ENCODE results near the gene ATP6V1A. TPM values are rescaled to one million over a fixed set of nuclear protein-coding genes. Genes with fewer than 3 reads are reported as not detected.
A peak's percentile ranks its signal among the peaks of the same experiment; 100 is the strongest.

The ATP6V1A gene
- total and polyA plus RNA-seq, 12 donors: 7.1 to 40.8 (median 18.6) TPM

DNA sequence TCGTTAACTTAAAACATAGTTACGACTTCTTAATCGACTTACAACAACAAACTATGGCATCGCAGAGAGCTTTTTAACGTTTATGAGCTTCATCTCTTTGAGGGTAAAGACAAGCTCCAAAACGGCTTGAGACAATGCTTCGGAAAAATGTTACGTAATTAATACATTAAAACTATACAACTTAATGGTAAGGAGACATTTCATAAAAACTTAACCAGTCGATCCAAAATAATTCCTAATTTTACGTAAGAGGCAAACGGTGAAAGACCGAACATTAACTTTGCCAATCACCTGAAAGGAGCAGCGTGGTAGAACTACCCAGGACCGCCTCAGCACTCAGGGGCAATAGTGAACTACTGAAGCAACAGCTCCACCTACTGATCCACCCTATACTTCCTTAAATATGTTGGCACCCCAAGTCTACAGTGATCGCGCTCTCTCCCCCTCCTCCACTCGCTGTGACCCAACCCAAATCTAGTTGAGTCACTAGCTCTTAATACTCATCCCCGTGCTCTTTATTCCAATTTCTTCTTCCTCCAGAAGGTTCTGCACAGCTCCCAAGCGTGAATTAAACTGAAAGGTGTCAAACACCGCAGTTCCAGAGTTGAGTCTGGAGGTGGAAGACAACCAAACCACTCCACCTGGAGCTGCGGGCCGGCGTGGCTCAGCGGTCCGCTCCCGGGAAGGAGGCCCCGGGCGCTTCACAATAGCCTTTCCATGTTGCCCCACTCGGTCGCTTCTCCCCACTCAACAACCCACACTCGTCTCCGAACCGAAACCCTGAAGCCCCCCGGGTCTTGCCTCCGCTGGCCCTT is 1.7 kb upstream of the ATP6V1A start:
- Histone ChIP-seq H3K9me3 (no peaks in the 10 kb centered on the region), H3K4me1 (peaks cover 3 to 73% (median 62%) of the 10 kb centered on the region in 9 donors), H3K36me3 (no peaks in the 10 kb centered on the region), H3K4me3 (peak overlapping the region; percentile 71 to 97 (median 86)), H3K27ac (peak overlapping the region; percentile 90 to 100 (median 99)), H3K27me3 (no peaks in the 10 kb centered on the region)
- intact Hi-C loops (cut with DNase I): loop anchor here in 8 of 10 donors (5.0 to 10.0 kb wide), 7 partner anchors 37 to 312 kb away; partner anchors contain the start of genes USF3 (in 3 of the 8), CCDC191 (in 2 of the 8), QTRT2 (in 2 of the 8) and GRAMD1C (in 1 of the 8)
- ATAC-seq (peak; percentile 48 to 82 (median 72)), DNase-seq (peak in 1 of 2 donors; percentile 81)
- TF ChIP-seq, protein P1, sequence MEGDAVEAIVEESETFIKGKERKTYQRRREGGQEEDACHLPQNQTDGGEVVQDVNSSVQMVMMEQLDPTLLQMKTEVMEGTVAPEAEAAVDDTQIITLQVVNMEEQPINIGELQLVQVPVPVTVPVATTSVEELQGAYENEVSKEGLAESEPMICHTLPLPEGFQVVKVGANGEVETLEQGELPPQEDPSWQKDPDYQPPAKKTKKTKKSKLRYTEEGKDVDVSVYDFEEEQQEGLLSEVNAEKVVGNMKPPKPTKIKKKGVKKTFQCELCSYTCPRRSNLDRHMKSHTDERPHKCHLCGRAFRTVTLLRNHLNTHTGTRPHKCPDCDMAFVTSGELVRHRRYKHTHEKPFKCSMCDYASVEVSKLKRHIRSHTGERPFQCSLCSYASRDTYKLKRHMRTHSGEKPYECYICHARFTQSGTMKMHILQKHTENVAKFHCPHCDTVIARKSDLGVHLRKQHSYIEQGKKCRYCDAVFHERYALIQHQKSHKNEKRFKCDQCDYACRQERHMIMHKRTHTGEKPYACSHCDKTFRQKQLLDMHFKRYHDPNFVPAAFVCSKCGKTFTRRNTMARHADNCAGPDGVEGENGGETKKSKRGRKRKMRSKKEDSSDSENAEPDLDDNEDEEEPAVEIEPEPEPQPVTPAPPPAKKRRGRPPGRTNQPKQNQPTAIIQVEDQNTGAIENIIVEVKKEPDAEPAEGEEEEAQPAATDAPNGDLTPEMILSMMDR (IDR thresholded peaks at IDR 0.05): peak in 8 of 9 donors; percentile 16 to 75 (median 64)
- WGBS, 2 donors: 1% methylated on average over 35 of the region's 35 CpGs

DNA sequence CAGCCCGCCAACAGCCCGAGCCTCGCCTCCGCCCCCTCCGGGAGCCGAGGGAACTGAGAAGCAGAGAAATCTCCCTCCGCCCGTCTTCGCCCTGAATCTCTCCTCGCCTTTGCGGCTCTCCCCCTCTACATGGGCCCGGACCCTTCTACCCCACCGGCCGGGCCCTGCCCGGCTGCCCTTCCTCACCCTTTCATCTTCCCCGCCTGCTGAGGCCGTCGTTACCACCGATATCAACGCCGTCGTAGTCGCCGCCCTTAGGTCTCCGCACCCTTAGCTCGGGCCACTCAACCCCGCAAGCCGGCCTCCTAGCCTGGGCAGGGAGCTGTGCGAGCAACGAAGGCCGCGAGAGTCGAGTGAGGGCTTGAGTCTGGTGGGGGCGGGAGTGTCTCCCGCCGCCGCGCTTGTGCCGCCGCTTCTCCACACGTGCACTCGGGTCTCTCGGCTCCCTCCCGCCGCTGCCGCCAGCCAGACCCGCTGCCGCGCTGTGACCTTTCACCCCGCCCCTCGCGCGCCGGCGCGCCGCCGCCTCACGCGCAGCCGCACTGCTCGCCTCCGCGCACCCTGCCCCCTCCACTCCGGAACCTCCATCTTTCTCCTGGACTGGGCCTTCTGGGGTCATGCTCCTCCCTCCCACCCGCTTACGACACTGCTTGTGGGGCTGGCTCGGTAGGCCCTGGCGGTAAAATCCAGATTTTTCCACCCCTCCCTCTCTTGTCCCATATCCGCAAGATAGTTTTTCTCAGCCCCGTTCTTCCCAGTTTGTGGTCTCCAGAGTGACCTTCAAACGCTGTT is 883 bp upstream of the ATP6V1A start, which contains the start of gene NAA50:
NAA50 (minus strand) TSS at position 494 of the 792 bp plus-strand sequence; CDS start at position 194, 300 bp downstream.
- TF ChIP-seq, protein P1 (IDR thresholded peaks at IDR 0.05): no peak
- H3K9me3 ChIP-seq: no peaks in the 10 kb centered on the region
- H3K27ac ChIP-seq: peak within 1 kb of the TSS; percentile 90 to 100 (median 99)
- 0% methylated on average over 59 to 72 of the region's 72 CpGs for WGBS, 2 donors
- no peaks in the 10 kb centered on the region for H3K27me3 ChIP-seq
- intact Hi-C loops (cut with DNase I): loop anchor here in 7 of 10 donors (1.0 to 10.0 kb wide), 8 partner anchors 36 to 311 kb away; partner anchors contain the start of genes USF3 (in 5 of the 7), CCDC191 (in 2 of the 7), QTRT2 (in 2 of the 7) and GRAMD1C (in 1 of the 7)
- DNase-seq (peak; percentile 95 to 97), ATAC-seq (peak; percentile 93 to 97 (median 96))
- H3K4me1 ChIP-seq: peaks cover 3 to 74% (median 54%) of the 10 kb centered on the region in 9 donors
- no peaks in the 10 kb centered on the region for H3K36me3 ChIP-seq
- peak within 1 kb of the TSS; percentile 71 to 97 (median 86) for H3K4me3 ChIP-seq

DNA sequence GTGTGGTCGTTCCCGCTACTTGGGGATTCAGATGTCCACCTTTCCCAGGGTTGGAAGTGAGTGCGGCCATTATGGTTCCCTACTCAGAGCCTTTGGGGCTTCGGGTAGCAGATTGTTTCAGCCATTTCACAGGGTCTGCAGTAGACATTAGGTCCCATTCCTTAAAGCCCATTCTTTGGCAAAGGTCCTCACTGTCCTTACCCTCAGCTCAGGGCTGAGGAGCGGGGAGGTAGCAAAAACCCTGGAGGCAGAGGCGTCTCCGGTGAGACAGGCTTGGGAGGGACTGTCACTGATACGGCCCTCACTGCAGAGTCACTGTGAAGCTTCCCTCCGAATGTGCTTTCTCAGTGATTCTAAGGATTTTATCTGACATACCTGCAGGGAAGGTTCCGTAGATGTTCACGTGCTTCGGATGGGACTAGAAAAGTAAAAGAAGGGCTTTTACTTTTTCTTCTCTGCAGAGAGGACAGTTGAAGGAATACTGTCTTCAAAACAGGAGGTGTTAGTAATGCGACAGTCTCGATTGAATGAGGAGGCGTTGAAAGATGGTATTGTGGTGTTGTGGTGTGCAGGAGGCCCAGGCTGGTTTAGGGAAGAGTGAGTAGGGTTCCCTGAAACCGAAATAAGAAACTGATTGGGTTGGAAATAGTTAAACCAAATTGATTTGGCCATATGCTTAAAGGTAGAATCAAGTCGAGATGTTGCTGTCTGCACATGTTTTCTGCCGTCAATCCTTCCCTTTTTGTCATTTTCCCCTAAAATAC is 630 bp downstream of the ATP6V1A start:
- no peaks in the 10 kb centered on the region for H3K9me3 ChIP-seq
- TF ChIP-seq, protein P1 (IDR thresholded peaks at IDR 0.05): no peak
- H3K27me3 ChIP-seq: no peaks in the 10 kb centered on the region
- H3K27ac ChIP-seq: peak overlapping the region; percentile 90 to 100 (median 99)
- intact Hi-C loops (cut with DNase I): loop anchor here in 7 of 10 donors (5.0 to 10.0 kb wide), 7 partner anchors 35 to 310 kb away; partner anchors contain the start of genes USF3 (in 3 of the 7), CCDC191 (in 2 of the 7), QTRT2 (in 2 of the 7) and GRAMD1C (in 1 of the 7)
- no peaks in the 10 kb centered on the region for H3K36me3 ChIP-seq
- peaks cover 3 to 72% (median 41%) of the 10 kb centered on the region in 9 donors for H3K4me1 ChIP-seq
- H3K4me3 ChIP-seq: peak overlapping the region; percentile 71 to 97 (median 86)
- 1 to 2% methylated on average over 18 of the region's 18 CpGs for WGBS, 2 donors
- ATAC-seq (peak in 1 of 8 donors; percentile 10), DNase-seq (peak in 1 of 2 donors; percentile 10)

Data from heart right ventricle (tissue), 16 donors.